GM12864 (cell line): ENCODE data around the gene EIF3K.
"Not testable (repeated sequence)": the region's sequence is repeated elsewhere in the genome, so short reads cannot be mapped to it uniquely, and the experiment has no call there.

Experiments used
- DNase-seq: peaks from one replicate; pipeline ENCODE4 v3.0.0-alpha.2; 2011; ENCODE audit warnings: low read depth
- H3K4me3 ChIP-seq: 2 replicates; pipeline ENCODE4 v1.5.1; 2011; ENCODE audit warnings: mild to moderate bottlenecking, low read depth, low read length, control low read depth
- CTCF ChIP-seq: IDR thresholded peaks from 2 replicates; pipeline ENCODE4 v1.5.1; 2011; ENCODE audit warnings: low read depth, mild to moderate bottlenecking, moderate library complexity, low read length, control low read depth, inconsistent platforms; ENCODE audit errors: missing control alignments

The EIF3K gene

GRCh38 chr19:38583985-38584305 is 35.0 kb upstream of the EIF3K start:
- DNase-seq = no peak
- no peak overlapping the region for H3K4me3 ChIP-seq
- TF ChIP-seq CTCF = no peak

GRCh38 chr19:38587562-38587961 is 31.4 kb upstream of the EIF3K start:
- DNase-seq = no peak
- H3K4me3 ChIP-seq = no peak overlapping the region
- TF ChIP-seq CTCF = no peak

- TF ChIP-seq CTCF = no peak
- DNase-seq = no peak
- H3K4me3 ChIP-seq = no peak overlapping the region
These were observed 30.9 kb upstream of the EIF3K start for GRCh38 chr19:38588041-38588440.

GRCh38 chr19:38592940-38593339 is 26.0 kb upstream of the EIF3K start:
- TF ChIP-seq CTCF = no peak
- DNase-seq = no peak
- no peak overlapping the region for H3K4me3 ChIP-seq

GRCh38 chr19:38596057-38596981 is 22.7 kb upstream of the EIF3K start:
- no peak for TF ChIP-seq CTCF
- no peak overlapping the region for H3K4me3 ChIP-seq
- no peak for DNase-seq

GRCh38 chr19:38597075-38597474 is 21.9 kb upstream of the EIF3K start:
- no peak for DNase-seq
- TF ChIP-seq CTCF = no peak
- H3K4me3 ChIP-seq = no peak overlapping the region

- H3K4me3 ChIP-seq = no peak overlapping the region
- TF ChIP-seq CTCF = no peak
- DNase-seq = no peak
These were observed 19.3 kb upstream of the EIF3K start for GRCh38 chr19:38599722-38600121.

- H3K4me3 ChIP-seq, DNase-seq: not testable (repeated sequence)
These were observed 16.1 kb upstream of the EIF3K start for GRCh38 chr19:38602856-38603255.
